Gastrocnemius medialis (tissue), 4 donors: ENCODE results near the gene CACNA1C.

ENCODE experiments used
- POLR2A ChIP-seq, 2 donors: fragments of 450-650 bp; IDR thresholded peaks; one replicate each; pipeline ENCODE4 v1.6.1; 2017; ENCODE audit warnings: antibody characterized with exemption in 2 of 2, mild to moderate bottlenecking in 2 of 2, moderate library complexity in 2 of 2
- TF ChIP-seq, protein P1 (sequence below), 5 experiments: fragments of 450-650 bp in 3 of 5; fragments of 200-600 bp in 2 of 5; sonication (generic) in 2 of 5; IDR thresholded peaks in 4 of 5; conservative IDR thresholded peaks in 1 of 5; 1 replicate in 4 of 5; 2 replicates in 1 of 5; pipeline ENCODE4 v1.5.1; 2016 to 2019; ENCODE audit warnings: antibody characterized with exemption in 5 of 5, mild to moderate bottlenecking in 3 of 5, moderate library complexity in 3 of 5

GRCh38 chr12:2580821-2581220 is 528.0 kb downstream of the CACNA1C start:
- TF ChIP-seq POLR2A (IDR thresholded peaks at IDR 0.05), result no peak
- TF ChIP-seq, protein P1, sequence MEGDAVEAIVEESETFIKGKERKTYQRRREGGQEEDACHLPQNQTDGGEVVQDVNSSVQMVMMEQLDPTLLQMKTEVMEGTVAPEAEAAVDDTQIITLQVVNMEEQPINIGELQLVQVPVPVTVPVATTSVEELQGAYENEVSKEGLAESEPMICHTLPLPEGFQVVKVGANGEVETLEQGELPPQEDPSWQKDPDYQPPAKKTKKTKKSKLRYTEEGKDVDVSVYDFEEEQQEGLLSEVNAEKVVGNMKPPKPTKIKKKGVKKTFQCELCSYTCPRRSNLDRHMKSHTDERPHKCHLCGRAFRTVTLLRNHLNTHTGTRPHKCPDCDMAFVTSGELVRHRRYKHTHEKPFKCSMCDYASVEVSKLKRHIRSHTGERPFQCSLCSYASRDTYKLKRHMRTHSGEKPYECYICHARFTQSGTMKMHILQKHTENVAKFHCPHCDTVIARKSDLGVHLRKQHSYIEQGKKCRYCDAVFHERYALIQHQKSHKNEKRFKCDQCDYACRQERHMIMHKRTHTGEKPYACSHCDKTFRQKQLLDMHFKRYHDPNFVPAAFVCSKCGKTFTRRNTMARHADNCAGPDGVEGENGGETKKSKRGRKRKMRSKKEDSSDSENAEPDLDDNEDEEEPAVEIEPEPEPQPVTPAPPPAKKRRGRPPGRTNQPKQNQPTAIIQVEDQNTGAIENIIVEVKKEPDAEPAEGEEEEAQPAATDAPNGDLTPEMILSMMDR (IDR thresholded peaks at IDR 0.05 in 4 of 5, conservative IDR thresholded peaks at IDR 0.05 in 1 of 5), result no peak
